Psoas muscle (tissue), 8 donors: ENCODE results near the gene E2F1. TPM values are rescaled to one million over a fixed set of nuclear protein-coding genes. Genes with fewer than 3 reads are reported as not detected.
A peak's percentile ranks its signal among the peaks of the same experiment; 100 is the strongest.

ENCODE experiments used
- ATAC-seq, 4 donors: fragments of 200-7000 bp; cut with Tn5 transposase; one replicate each; pipeline ENCODE4 v1.9.1; 2020; ENCODE audit warnings: moderate library complexity in 3 of 4, mild to moderate bottlenecking in 2 of 4
- DNase-seq, 2 donors: peaks; one replicate each; pipeline ENCODE4 v3.0.0-alpha.2; 2020
- H3K27ac ChIP-seq: fragments of 200-600 bp; one replicate; pipeline ENCODE4 v1.8.0; 2022
- H3K27me3 ChIP-seq, 3 donors: fragments of 200-600 bp in 1 of 3; one replicate each; pipeline versions ENCODE4 v1.6.1 to v1.8.0; 2013 to 2022; ENCODE audit warnings: low read length in 2 of 3, mild to moderate bottlenecking in 2 of 3, moderate library complexity in 1 of 3; ENCODE audit not compliant: insufficient read depth in 3 of 3
- H3K36me3 ChIP-seq, 2 donors: fragments of 200-600 bp in 1 of 2; one replicate each; pipeline versions ENCODE4 v1.6.1 to v1.8.0; 2013 to 2022; ENCODE audit warnings: low read depth in 1 of 2, mild to moderate bottlenecking in 1 of 2, moderate library complexity in 1 of 2; ENCODE audit not compliant: insufficient read depth in 1 of 2
- H3K4me1 ChIP-seq: fragments of 200-600 bp; one replicate; pipeline ENCODE4 v1.8.0; 2022
- H3K4me3 ChIP-seq: fragments of 200-600 bp; one replicate; pipeline ENCODE4 v1.8.0; 2022; ENCODE audit warnings: mild to moderate bottlenecking
- H3K9me3 ChIP-seq: fragments of 200-600 bp; one replicate; pipeline ENCODE4 v1.8.0; 2022
- CTCF ChIP-seq: fragments of 200-600 bp; IDR thresholded peaks from one replicate; pipeline ENCODE4 v1.8.0; 2022; ENCODE audit warnings: antibody characterized with exemption
- WGBS, 3 donors: extraction: QIAGEN DNeasy Blood & Tissue Kit; methylation state at CpG; one replicate each; pipeline versions ENCODE4 v1.1.6 to v1.1.7; 2013; 5-methylcytosine and 5-hydroxymethylcytosine counted together
- intact Hi-C, 2 donors: fragments of 100-400 bp; cut with DNase I; formaldehyde crosslinking; loops; one replicate each; pipeline versions ENCODE4 v1.11.0 to v1.14.2; 2022
- polyA plus RNA-seq, 3 donors: library from polyadenylated mRNA; stranded (reverse); fragments of 200-250 nt; gene quantifications; one replicate each; pipeline ENCODE4 v1.2.3, GENCODE V29; 2013
- total RNA-seq, 4 donors: library from RNA; stranded (reverse); fragmentation: NEBNext Ultra II Directional in 2 of 4; extraction: Animal tissue kit (Norgen Biotek cat#: 25700) in 2 of 4; gene quantifications; one replicate each; pipeline versions ENCODE4 v1.2.1 to v1.2.4, GENCODE V29; 2021 to 2023
- donor health status: healthy with polysubstance abuse.
- donor health status: DM: no; HTN: no; CAD: no; lungs with moderate emphysema.
- donor health status: Bipolar disorder and iron deficiency.
- donor health status: healthy.
- donor health status: DM: yes; HTN: yes; CAD: no.
- donor health status: DM: no; HTN: no; CAD: no.
- donor health status: DM: no; HTN: no; CAD: no.
- donor health status: DM: yes; HTN: yes; CAD: no.

Gene E2F1
- total and polyA plus RNA-seq, 7 donors = 0.73 to 6.5 (median 0.84) TPM

- Histone ChIP-seq H3K9me3 (no peaks in the 10 kb centered on the region), H3K4me1 (peaks cover 34% of the 10 kb centered on the region)
- WGBS, 3 donors = 89 to 95% (median 93%) methylated on average over 5 of the region's 5 CpGs
Observed at GRCh38 chr20:33669224-33669623, 17.0 kb downstream of the E2F1 start.

GRCh38 chr20:33668466-33669155 lies 17.6 kb downstream of the E2F1 start:
- no peak for ATAC-seq
- no peak for TF ChIP-seq CTCF
- Histone ChIP-seq H3K4me3 (peak overlapping the region; percentile 73), H3K27me3 (no peaks in the 10 kb centered on the region), H3K4me1 (peaks cover 38% of the 10 kb centered on the region), H3K27ac (peak overlapping the region; percentile 75), H3K9me3 (no peaks in the 10 kb centered on the region), H3K36me3 (peaks cover 0 to 43% of the 10 kb centered on the region in 2 donors)
- intact Hi-C loops = loop anchor here (5.0 kb wide), 3 partner anchors 206 to 266 kb away; partner anchors contain the start of gene CDK5RAP1 (in 1 of the 2)
- no peak for DNase-seq
- 83 to 94% (median 87%) methylated on average over 13 of the region's 13 CpGs for WGBS, 3 donors

More at GRCh38 chr20:33669224-33669623, 17.0 kb downstream of the E2F1 start:
- H3K27ac ChIP-seq = no peak overlapping the region
- DNase-seq (no peak), ATAC-seq (no peak)
- no peak for TF ChIP-seq CTCF
- H3K36me3 ChIP-seq = peaks cover 0 to 43% of the 10 kb centered on the region in 2 donors
- no peak overlapping the region for H3K4me3 ChIP-seq
- H3K27me3 ChIP-seq = no peaks in the 10 kb centered on the region
- intact Hi-C loops = loop anchor here (5.0 kb wide), 3 partner anchors 207 to 267 kb away; partner anchors contain the start of gene CDK5RAP1 (in 1 of the 2)

- 4 to 21% (median 5%) methylated on average over 31 to 47 of the region's 47 CpGs for WGBS, 3 donors
- peaks cover 0 to 43% of the 10 kb centered on the region in 2 donors for H3K36me3 ChIP-seq
- no peaks in the 10 kb centered on the region for H3K27me3 ChIP-seq
- ATAC-seq (peak; percentile 77 to 84 (median 81)), DNase-seq (peak; percentile 80 to 90)
- intact Hi-C loops = loop anchor here (5.0 kb wide), 3 partner anchors 206 to 266 kb away; partner anchors contain the start of gene CDK5RAP1 (in 1 of the 2)
- peak overlapping the region; percentile 75 for H3K27ac ChIP-seq
- peak; percentile 90 for TF ChIP-seq CTCF
- H3K4me1 ChIP-seq = peaks cover 44% of the 10 kb centered on the region
- peak overlapping the region; percentile 73 for H3K4me3 ChIP-seq
- no peaks in the 10 kb centered on the region for H3K9me3 ChIP-seq
Observed at GRCh38 chr20:33667676-33668465, 18.3 kb downstream of the E2F1 start.

- peak; percentile 23 to 62 (median 50) for ATAC-seq
- 1 to 35% (median 2%) methylated on average over 30 to 55 of the region's 55 CpGs for WGBS, 3 donors
- peak overlapping the region; percentile 75 for H3K27ac ChIP-seq
- peaks cover 42% of the 10 kb centered on the region for H3K4me1 ChIP-seq
- intact Hi-C loops = loop anchor here (5.0 kb wide), 3 partner anchors 205 to 265 kb away; partner anchors contain the start of gene CDK5RAP1 (in 1 of the 2)
- H3K4me3 ChIP-seq = peak overlapping the region; percentile 73
- no peaks in the 10 kb centered on the region for H3K9me3 ChIP-seq
- TF ChIP-seq CTCF = no peak
- peak; percentile 54 to 83 for DNase-seq
- peaks cover 0 to 38% of the 10 kb centered on the region in 2 donors for H3K36me3 ChIP-seq
- H3K27me3 ChIP-seq = no peaks in the 10 kb centered on the region
Observed at GRCh38 chr20:33667245-33667675, 18.9 kb downstream of the E2F1 start.
